OCI-LY1 (cell line): Measurements from ENCODE around the gene CSNK2A1.

Source experiments
- CTCF ChIP-seq: fragments of 200-600 bp; sonication (generic), shearing (Covaris generic); IDR thresholded peaks from 2 replicates; pipeline ENCODE4 v1.5.1; 2017; ENCODE audit warnings: mild to moderate bottlenecking, antibody characterized with exemption, low read length, moderate library complexity, mixed read lengths
- EZH2 ChIP-seq: fragments of 200-600 bp; sonication (generic), shearing (Covaris generic); IDR thresholded peaks from 2 replicates; pipeline ENCODE4 v1.8.0; 2017; ENCODE audit warnings: borderline replicate concordance, mixed run types, mild to moderate bottlenecking, antibody characterized with exemption, low read length, moderate library complexity, mixed read lengths

- TF ChIP-seq CTCF (peak; percentile 19; the same call in 1 of the 2 replicates), EZH2 (no peak)
Observed at GRCh38 chr20:560680-561079, 17.1 kb upstream of the CSNK2A1 start.
